ENCODE data around the gene CCDC82.

CCDC82 gene

GRCh38 chr11:96365493-96365892 lies 24.2 kb downstream of the CCDC82 start:
- DNase-seq (ENCODE audit: extremely low read depth in 1 of 2, low read depth in 1 of 2), result no peak

GRCh38 chr11:96361778-96362177 lies 27.9 kb downstream of the CCDC82 start:
- DNase-seq (ENCODE audit: extremely low read depth in 1 of 2, low read depth in 1 of 2), result no peak

- DNase-seq (ENCODE audit: extremely low read depth in 1 of 2, low read depth in 1 of 2), result no peak
These were observed 31.4 kb downstream of the CCDC82 start for GRCh38 chr11:96358321-96358720.

- no peak for DNase-seq (ENCODE audit: extremely low read depth in 1 of 2, low read depth in 1 of 2)
These were observed 31.9 kb downstream of the CCDC82 start for GRCh38 chr11:96357794-96358193.

GRCh38 chr11:96356848-96357247 lies 32.9 kb downstream of the CCDC82 start:
- DNase-seq (ENCODE audit: extremely low read depth in 1 of 2, low read depth in 1 of 2), result no peak

GRCh38 chr11:96342961-96343711 lies 46.6 kb downstream of the CCDC82 start, which contains the start of gene MAML2:
TSS of gene MAML2 (minus strand) at chr11:96343195. CDS start at chr11:96341895, 1,300 bp downstream.
- DNase-seq (ENCODE audit: extremely low read depth in 1 of 2, low read depth in 1 of 2), result peak; percentile 84 to 91

GRCh38 chr11:96342014-96342960 lies 47.4 kb downstream of the CCDC82 start:
- DNase-seq (ENCODE audit: extremely low read depth in 1 of 2, low read depth in 1 of 2), result no peak

GRCh38 chr11:96341211-96342013 lies 48.3 kb downstream of the CCDC82 start:
- peak; percentile 41 to 47 for DNase-seq (ENCODE audit: extremely low read depth in 1 of 2, low read depth in 1 of 2)

- no peak for DNase-seq (ENCODE audit: extremely low read depth in 1 of 2, low read depth in 1 of 2)
These were observed 49.2 kb downstream of the CCDC82 start for GRCh38 chr11:96340555-96340885.

GRCh38 chr11:96339706-96340554 lies 49.8 kb downstream of the CCDC82 start:
- no peak for DNase-seq (ENCODE audit: extremely low read depth in 1 of 2, low read depth in 1 of 2)

- no peak for DNase-seq (ENCODE audit: extremely low read depth in 1 of 2, low read depth in 1 of 2)
These were observed 50.6 kb downstream of the CCDC82 start for GRCh38 chr11:96338910-96339705.

- DNase-seq (ENCODE audit: extremely low read depth in 1 of 2, low read depth in 1 of 2), result no peak
These were observed 51.9 kb downstream of the CCDC82 start for GRCh38 chr11:96337541-96338431.

- DNase-seq (ENCODE audit: extremely low read depth in 1 of 2, low read depth in 1 of 2), result no peak
These were observed 54.3 kb downstream of the CCDC82 start for GRCh38 chr11:96335388-96335787.

- DNase-seq (ENCODE audit: extremely low read depth in 1 of 2, low read depth in 1 of 2), result no peak
These were observed 55.5 kb downstream of the CCDC82 start for GRCh38 chr11:96334219-96334618.

GRCh38 chr11:96333191-96333719 lies 56.5 kb downstream of the CCDC82 start:
- no peak for DNase-seq (ENCODE audit: extremely low read depth in 1 of 2, low read depth in 1 of 2)

GRCh38 chr11:96332126-96332771 lies 57.5 kb downstream of the CCDC82 start:
- no peak for DNase-seq (ENCODE audit: extremely low read depth in 1 of 2, low read depth in 1 of 2)

GRCh38 chr11:96331699-96332116 lies 58.0 kb downstream of the CCDC82 start:
- DNase-seq (ENCODE audit: extremely low read depth in 1 of 2, low read depth in 1 of 2), result no peak

GRCh38 chr11:96330511-96330859 lies 59.2 kb downstream of the CCDC82 start:
- DNase-seq (ENCODE audit: extremely low read depth in 1 of 2, low read depth in 1 of 2), result no peak
